H9 (cell line): Measurements from ENCODE around the gene ITGB6. TPM values are rescaled to one million over a fixed set of nuclear protein-coding genes. Genes with fewer than 3 reads are reported as not detected.

Experiments used
- DNase-seq: peaks from one replicate; pipeline ENCODE4 v3.0.0-alpha.2; 2017
- H2AFZ ChIP-seq: one replicate; pipeline ENCODE4 v1.6.1; 2013; ENCODE audit warnings: mild to moderate bottlenecking, low read length, control low read depth, moderate library complexity
- H2AK5ac ChIP-seq: 2 replicates; pipeline ENCODE4 v1.6.1; 2013; ENCODE audit warnings: low read length, control low read depth, mixed read lengths; ENCODE audit not compliant: insufficient read length
- H2BK120ac ChIP-seq: one replicate; pipeline ENCODE4 v1.6.1; 2013; ENCODE audit warnings: low read depth, mild to moderate bottlenecking, low read length, control low read depth, inconsistent platforms; ENCODE audit not compliant: poor library complexity, severe bottlenecking
- H2BK12ac ChIP-seq: 2 replicates; pipeline ENCODE4 v1.6.1; 2013; ENCODE audit warnings: low read length, control low read depth, mixed read lengths, low read depth; ENCODE audit not compliant: insufficient read length
- H2BK15ac ChIP-seq: 2 replicates; pipeline ENCODE4 v1.6.1; 2013; ENCODE audit warnings: low read depth, low read length, control low read depth
- H2BK20ac ChIP-seq: one replicate; pipeline ENCODE4 v1.6.1; 2013; ENCODE audit warnings: low read depth, mild to moderate bottlenecking, low read length, control low read depth, inconsistent platforms; ENCODE audit not compliant: poor library complexity, severe bottlenecking
- H2BK5ac ChIP-seq: 2 replicates; pipeline ENCODE4 v1.6.1; 2013; ENCODE audit warnings: low read length, control low read depth, mixed read lengths; ENCODE audit not compliant: insufficient read length
- H3K14ac ChIP-seq: 2 replicates; pipeline ENCODE4 v1.6.1; 2013; ENCODE audit warnings: low read length, control low read depth; ENCODE audit not compliant: insufficient read depth
- H3K18ac ChIP-seq: 2 replicates; pipeline ENCODE4 v1.6.1; 2013; ENCODE audit warnings: low read depth, mild to moderate bottlenecking, mixed read lengths, low read length, control low read depth; ENCODE audit not compliant: insufficient read length
- H3K23ac ChIP-seq: 2 replicates; pipeline ENCODE4 v1.6.1; 2013; ENCODE audit warnings: low read length, control low read depth, mixed read lengths, low read depth; ENCODE audit not compliant: insufficient read length
- H3K23me2 ChIP-seq: 2 replicates; pipeline ENCODE4 v1.6.1; 2013; ENCODE audit warnings: low read depth, mild to moderate bottlenecking, mixed read lengths, low read length, control low read depth; ENCODE audit not compliant: insufficient read length, poor library complexity, severe bottlenecking
- H3K27ac ChIP-seq: 2 replicates; pipeline ENCODE4 v1.5.1; 2013; ENCODE audit warnings: low read length, control low read depth, mixed read lengths, low read depth; ENCODE audit not compliant: insufficient read length
- H3K27me3 ChIP-seq: 2 replicates; pipeline ENCODE4 v1.6.1; 2013; ENCODE audit warnings: low read length, control low read depth, inconsistent platforms; ENCODE audit not compliant: insufficient read depth
- H3K4ac ChIP-seq: 2 replicates; pipeline ENCODE4 v1.6.1; 2013; ENCODE audit warnings: low read depth, mild to moderate bottlenecking, control low read depth, inconsistent platforms, low read length, moderate library complexity
- H3K4me1 ChIP-seq: 2 replicates; pipeline ENCODE4 v1.6.1; 2013; ENCODE audit warnings: low read length, control low read depth, inconsistent platforms; ENCODE audit not compliant: insufficient read depth
- H3K4me2 ChIP-seq: 2 replicates; pipeline ENCODE4 v1.6.1; 2013; ENCODE audit warnings: low read length, control low read depth, mixed read lengths; ENCODE audit not compliant: insufficient read length, insufficient read depth
- H3K56ac ChIP-seq: 2 replicates; pipeline ENCODE4 v1.6.1; 2013; ENCODE audit warnings: low read depth, mild to moderate bottlenecking, mixed read lengths, low read length, control low read depth; ENCODE audit not compliant: insufficient read length
- H3K79me1 ChIP-seq: 2 replicates; pipeline ENCODE4 v1.6.1; 2013; ENCODE audit warnings: low read depth, mild to moderate bottlenecking, moderate library complexity, low read length, control low read depth, inconsistent platforms; ENCODE audit not compliant: insufficient read depth, poor library complexity, severe bottlenecking
- H3K79me2 ChIP-seq: 2 replicates; pipeline ENCODE4 v1.6.1; 2013; ENCODE audit warnings: low read length, control low read depth, inconsistent platforms; ENCODE audit not compliant: insufficient read depth
- H3K9ac ChIP-seq: 2 replicates; pipeline ENCODE4 v1.6.1; 2013; ENCODE audit warnings: low read length, control low read depth, mixed read lengths; ENCODE audit not compliant: insufficient read length; ENCODE audit errors: extremely low read depth
- H3K9me3 ChIP-seq: one replicate; pipeline ENCODE4 v1.6.1; 2013; ENCODE audit warnings: low read depth, low read length, inconsistent platforms; ENCODE audit not compliant: control insufficient read depth
- H3T11ph ChIP-seq: one replicate; pipeline ENCODE4 v1.6.1; 2013; ENCODE audit warnings: mild to moderate bottlenecking, low read length, control low read depth, inconsistent platforms
- H4K20me1 ChIP-seq: one replicate; pipeline ENCODE4 v1.6.1; 2013; ENCODE audit not compliant: control insufficient read depth, insufficient read length, insufficient read depth
- H4K5ac ChIP-seq: 2 replicates; pipeline ENCODE4 v1.6.1; 2013; ENCODE audit warnings: low read depth, mild to moderate bottlenecking, mixed read lengths, low read length, control low read depth; ENCODE audit not compliant: insufficient read length
- H4K8ac ChIP-seq: replicated peaks from 2 replicates; pipeline ENCODE4 v1.6.1; 2013; ENCODE audit warnings: low read length, control low read depth, mixed read lengths, low read depth; ENCODE audit not compliant: insufficient read length
- H4K91ac ChIP-seq: 2 replicates; pipeline ENCODE4 v1.6.1; 2013; ENCODE audit warnings: low read depth, mild to moderate bottlenecking, moderate library complexity, mixed read lengths, low read length, control low read depth; ENCODE audit not compliant: insufficient read length
- H3K27ac Mint-ChIP-seq, 3 experiments: 2 replicates in 2 of 3; 3 replicates in 1 of 3; pipeline ENCODE4 v1.8.0; 2020 to 2021; ENCODE audit warnings: mixed read lengths in 3 of 3, mild to moderate bottlenecking in 1 of 3, moderate library complexity in 1 of 3
- H3K27me3 Mint-ChIP-seq: 2 replicates; pipeline ENCODE4 v1.8.0; 2021; ENCODE audit warnings: low read depth, mild to moderate bottlenecking, moderate library complexity, mixed read lengths
- H3K36me3 Mint-ChIP-seq, 3 experiments: 2 replicates in 2 of 3; 3 replicates in 1 of 3; pipeline ENCODE4 v1.8.0; 2020 to 2021; ENCODE audit warnings: low read depth in 3 of 3, mixed read lengths in 3 of 3; ENCODE audit not compliant: insufficient read depth in 1 of 3
- H3K4me1 Mint-ChIP-seq, 2 experiments: 2 replicates each; pipeline ENCODE4 v1.8.0; 2020; ENCODE audit warnings: mixed read lengths in 2 of 2
- H3K4me3 Mint-ChIP-seq, 2 experiments: 2 replicates in 1 of 2; 3 replicates in 1 of 2; pipeline ENCODE4 v1.8.0; 2020 to 2021; ENCODE audit warnings: mild to moderate bottlenecking in 2 of 2, mixed read lengths in 2 of 2, moderate library complexity in 1 of 2
- H3K9me3 Mint-ChIP-seq, 2 experiments: 2 replicates in 1 of 2; 3 replicates in 1 of 2; pipeline ENCODE4 v1.8.0; 2020; ENCODE audit warnings: mild to moderate bottlenecking in 2 of 2, mixed read lengths in 2 of 2, moderate library complexity in 1 of 2
- WGBS: extraction: QIAGEN DNeasy Blood & Tissue Kit; methylation state at CpG from one replicate; pipeline ENCODE4 v1.1.7; 2013; ENCODE audit warnings: missing lambda C conversion rate, low lambda C conversion rate, mixed read lengths; ENCODE audit not compliant: insufficient read length; ENCODE audit errors: extremely low coverage; 5-methylcytosine and 5-hydroxymethylcytosine counted together
- total RNA-seq: library from RNA; stranded (reverse); gene quantifications from 2 replicates; pipeline ENCODE4 v1.2.1, GENCODE V29; 2021
- TF ChIP-seq, protein P1 (sequence below): fragments of 200-600 bp; sonication (generic); conservative IDR thresholded peaks from 3 replicates; pipeline ENCODE4 v1.8.0; 2021; ENCODE audit warnings: antibody characterized with exemption, mild to moderate bottlenecking

The ITGB6 gene
- total RNA-seq, 1 experiment from 2014 or later: not detected

DNA sequence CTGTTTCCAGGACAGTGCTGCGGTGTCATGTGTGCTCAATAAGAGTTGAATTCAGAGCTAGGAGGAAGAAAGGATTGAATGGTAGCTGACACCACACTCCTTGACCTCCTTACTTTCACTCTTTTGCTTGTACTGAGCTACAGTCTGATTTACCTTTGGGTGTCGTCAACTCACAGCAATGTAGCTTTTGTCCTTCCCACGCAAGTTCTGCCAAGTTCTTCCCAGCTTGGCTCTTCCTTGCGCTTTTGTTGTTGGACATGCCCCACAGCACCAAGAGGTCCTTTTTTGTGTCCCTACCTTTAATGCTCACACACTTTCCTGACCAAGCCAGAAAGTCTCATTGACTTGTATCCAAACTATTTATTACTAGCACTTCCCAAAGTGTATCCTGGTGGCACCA is 38.3 kb upstream of the ITGB6 start:
- Histone ChIP-seq H3K79me1 (no peaks in the 10 kb centered on the region), H3K9me3 (no peaks in the 10 kb centered on the region), H4K5ac (no peak overlapping the region), H2AFZ (no peak overlapping the region), H2BK120ac (no peak overlapping the region), H3K27me3 (no peaks in the 10 kb centered on the region; the same call in 1 of the 2 replicates), H3K14ac (no peak overlapping the region), H3K56ac (no peak overlapping the region), H3K4ac (no peak overlapping the region), H3K79me2 (no peaks in the 10 kb centered on the region), H2BK20ac (no peak overlapping the region), H3K9ac (no peak overlapping the region), H4K8ac (no peak overlapping the region), H3K4me1 (no peaks in the 10 kb centered on the region), H3T11ph (no peak overlapping the region), H3K4me2 (no peak overlapping the region), H2BK5ac (no peak overlapping the region), H2AK5ac (no peak overlapping the region), H2BK15ac (no peak overlapping the region), H4K20me1 (no peaks in the 10 kb centered on the region), H3K18ac (no peak overlapping the region), H3K27ac (no peak overlapping the region), H2BK12ac (no peak overlapping the region), H4K91ac (no peak overlapping the region), H3K23me2 (no peaks in the 10 kb centered on the region), H3K23ac (no peak overlapping the region)
- Mint-ChIP-seq H3K27me3 (peaks cover 1% of the 10 kb centered on the region), H3K36me3 (no peaks in the 10 kb centered on the region; a peak in 1 of 7 replicates), H3K27ac (no peak overlapping the region), H3K9me3 (no peaks in the 10 kb centered on the region), H3K4me1 (0 out of 4 replicates have a peak, but pooled peaks cover 0 to 3% of the 10 kb centered on the region in 2 experiments), H3K4me3 (no peak overlapping the region)
- TF ChIP-seq, protein P1, sequence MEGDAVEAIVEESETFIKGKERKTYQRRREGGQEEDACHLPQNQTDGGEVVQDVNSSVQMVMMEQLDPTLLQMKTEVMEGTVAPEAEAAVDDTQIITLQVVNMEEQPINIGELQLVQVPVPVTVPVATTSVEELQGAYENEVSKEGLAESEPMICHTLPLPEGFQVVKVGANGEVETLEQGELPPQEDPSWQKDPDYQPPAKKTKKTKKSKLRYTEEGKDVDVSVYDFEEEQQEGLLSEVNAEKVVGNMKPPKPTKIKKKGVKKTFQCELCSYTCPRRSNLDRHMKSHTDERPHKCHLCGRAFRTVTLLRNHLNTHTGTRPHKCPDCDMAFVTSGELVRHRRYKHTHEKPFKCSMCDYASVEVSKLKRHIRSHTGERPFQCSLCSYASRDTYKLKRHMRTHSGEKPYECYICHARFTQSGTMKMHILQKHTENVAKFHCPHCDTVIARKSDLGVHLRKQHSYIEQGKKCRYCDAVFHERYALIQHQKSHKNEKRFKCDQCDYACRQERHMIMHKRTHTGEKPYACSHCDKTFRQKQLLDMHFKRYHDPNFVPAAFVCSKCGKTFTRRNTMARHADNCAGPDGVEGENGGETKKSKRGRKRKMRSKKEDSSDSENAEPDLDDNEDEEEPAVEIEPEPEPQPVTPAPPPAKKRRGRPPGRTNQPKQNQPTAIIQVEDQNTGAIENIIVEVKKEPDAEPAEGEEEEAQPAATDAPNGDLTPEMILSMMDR: no peak
- no peak for DNase-seq
- WGBS: no CpG with 5 or more reads among the region's 4 CpGs
